HG03469 (cell line): ENCODE measurements around the gene FARS2.

Experiments
- ATAC-seq: cut with Tn5 transposase; IDR thresholded peaks from one replicate; pipeline ENCODE4 v1.9.1; 2021; ENCODE audit warnings: mild to moderate bottlenecking, moderate library complexity, moderate number of reproducible peaks; ENCODE audit not compliant: unreplicated experiment

The FARS2 gene

GRCh38 chr6:5610640-5611039 is 349.3 kb downstream of the FARS2 start:
- no peak for ATAC-seq

GRCh38 chr6:5617179-5617578 is 355.9 kb downstream of the FARS2 start:
- ATAC-seq, result no peak

GRCh38 chr6:5619249-5619648 is 357.9 kb downstream of the FARS2 start:
- no peak for ATAC-seq

GRCh38 chr6:5622276-5623005 is 361.1 kb downstream of the FARS2 start:
- no peak for ATAC-seq

GRCh38 chr6:5623769-5624168 is 362.5 kb downstream of the FARS2 start:
- ATAC-seq, result no peak

GRCh38 chr6:5624256-5624655 is 362.9 kb downstream of the FARS2 start:
- no peak for ATAC-seq

GRCh38 chr6:5626727-5627426 is 365.6 kb downstream of the FARS2 start:
- no peak for ATAC-seq

GRCh38 chr6:5630636-5631035 is 369.3 kb downstream of the FARS2 start:
- no peak for ATAC-seq

- no peak for ATAC-seq
Measured at GRCh38 chr6:5632348-5632935, 371.1 kb downstream of the FARS2 start.

GRCh38 chr6:5634525-5634924 is 373.2 kb downstream of the FARS2 start:
- ATAC-seq, result no peak

- ATAC-seq, result no peak
Measured at GRCh38 chr6:5636210-5637030, 375.1 kb downstream of the FARS2 start.

- ATAC-seq, result no peak
Measured at GRCh38 chr6:5637714-5638113, 376.4 kb downstream of the FARS2 start.

- no peak for ATAC-seq
Measured at GRCh38 chr6:5638666-5639065, 377.4 kb downstream of the FARS2 start.

GRCh38 chr6:5639193-5639592 is 377.9 kb downstream of the FARS2 start:
- ATAC-seq, result no peak

GRCh38 chr6:5640614-5641013 is 379.3 kb downstream of the FARS2 start:
- ATAC-seq, result no peak

- no peak for ATAC-seq
Measured at GRCh38 chr6:5644523-5645185, 383.3 kb downstream of the FARS2 start.

- no peak for ATAC-seq
Measured at GRCh38 chr6:5645328-5646290, 384.3 kb downstream of the FARS2 start.

- no peak for ATAC-seq
Measured at GRCh38 chr6:5652406-5653137, 391.3 kb downstream of the FARS2 start.

GRCh38 chr6:5653801-5654200 is 392.5 kb downstream of the FARS2 start:
- ATAC-seq, result no peak
